Transverse colon (tissue), 4 donors: Measurements from ENCODE around the gene PSAP. TPM values are rescaled to one million over a fixed set of nuclear protein-coding genes. Genes with fewer than 3 reads are reported as not detected.

Source experiments
- DNase-seq: peaks from one replicate; pipeline ENCODE4 v3.0.0-alpha.2; 2019
- H3K27ac ChIP-seq, 4 donors: fragments of 200-600 bp; sonication (generic); 2 replicates each; pipeline ENCODE4 v1.5.1; 2016 to 2018; ENCODE audit warnings: inconsistent platforms in 4 of 4
- H3K27me3 ChIP-seq: fragments of 200-600 bp; sonication (generic); 2 replicates; pipeline ENCODE4 v1.5.1; 2017; ENCODE audit warnings: inconsistent platforms
- H3K36me3 ChIP-seq, 4 donors: fragments of 200-600 bp; sonication (generic); 2 replicates each; pipeline ENCODE4 v1.5.1; 2017 to 2019; ENCODE audit warnings: inconsistent platforms in 4 of 4
- H3K4me1 ChIP-seq, 4 donors: fragments of 200-600 bp; sonication (generic); 2 replicates each; pipeline ENCODE4 v1.5.1; 2017 to 2020; ENCODE audit warnings: inconsistent platforms in 4 of 4
- H3K4me3 ChIP-seq, 4 donors: fragments of 200-600 bp; sonication (generic); 1 replicate in 1 of 4; 2 replicates in 3 of 4; pipeline versions ENCODE4 v1.5.1 to v1.6.1; 2017 to 2019; ENCODE audit warnings: inconsistent platforms in 4 of 4
- H3K9me3 ChIP-seq, 2 donors: fragments of 200-600 bp; sonication (generic); 2 replicates each; pipeline ENCODE4 v1.5.1; 2017 to 2019; ENCODE audit warnings: inconsistent platforms in 2 of 2
- EP300 ChIP-seq: sonication (generic); formaldehyde crosslinking; IDR thresholded peaks from one replicate; pipeline ENCODE4 v1.6.1; 2017; ENCODE audit warnings: antibody characterized with exemption, low read depth
- POLR2A ChIP-seq: fragments of 450-650 bp; IDR thresholded peaks from one replicate; pipeline ENCODE4 v1.6.1; 2016; ENCODE audit warnings: antibody characterized with exemption, mild to moderate bottlenecking, moderate library complexity
- POLR2AphosphoS5 ChIP-seq, 3 donors: sonication (generic); formaldehyde crosslinking; IDR thresholded peaks; one replicate each; pipeline ENCODE4 v1.6.1; 2016; ENCODE audit warnings: antibody characterized with exemption in 3 of 3
- WGBS, 2 donors: methylation state at CpG; one replicate each; pipeline ENCODE4 v1.1.5; 2018; ENCODE audit warnings: low coverage in 1 of 2; 5-methylcytosine and 5-hydroxymethylcytosine counted together
- in situ Hi-C, 4 donors: fragments of 200-750 bp; cut with MboI; loops; one replicate each; pipeline versions ENCODE4 v1.15.0 to v1.15.1; 2017; ENCODE audit warnings: low sequenced_read_pairs in 3 of 4, low pct_ligation_motif_present in 1 of 4, low pct_unique_long_range_greater_than_20kb in 1 of 4
- intact Hi-C: fragments of 100-400 bp; cut with DNase I; formaldehyde crosslinking; loops from one replicate; pipeline ENCODE4 v1.15.1; 2023; ENCODE audit warnings: low total_unique reads
- total RNA-seq, 4 donors: library from RNA; depleted of rRNA; stranded (reverse); fragments of >200 nt; gene quantifications; one replicate each; pipeline ENCODE4 v1.1.0, GENCODE V29; 2016
- TF ChIP-seq, protein P1 (sequence below), 5 experiments: fragments of 200-600 bp in 3 of 5; fragments of 450-650 bp in 2 of 5; sonication (generic) in 3 of 5; IDR thresholded peaks; 1 replicate in 2 of 5; 2 replicates in 3 of 5; pipeline ENCODE4 v1.5.1; 2016 to 2017; ENCODE audit warnings: antibody characterized with exemption in 5 of 5, inconsistent platforms in 3 of 5, mild to moderate bottlenecking in 2 of 5, moderate library complexity in 1 of 5

Gene PSAP
- total RNA-seq, 4 donors from 2014 or later: 383 to 667 (median 478) TPM

DNA sequence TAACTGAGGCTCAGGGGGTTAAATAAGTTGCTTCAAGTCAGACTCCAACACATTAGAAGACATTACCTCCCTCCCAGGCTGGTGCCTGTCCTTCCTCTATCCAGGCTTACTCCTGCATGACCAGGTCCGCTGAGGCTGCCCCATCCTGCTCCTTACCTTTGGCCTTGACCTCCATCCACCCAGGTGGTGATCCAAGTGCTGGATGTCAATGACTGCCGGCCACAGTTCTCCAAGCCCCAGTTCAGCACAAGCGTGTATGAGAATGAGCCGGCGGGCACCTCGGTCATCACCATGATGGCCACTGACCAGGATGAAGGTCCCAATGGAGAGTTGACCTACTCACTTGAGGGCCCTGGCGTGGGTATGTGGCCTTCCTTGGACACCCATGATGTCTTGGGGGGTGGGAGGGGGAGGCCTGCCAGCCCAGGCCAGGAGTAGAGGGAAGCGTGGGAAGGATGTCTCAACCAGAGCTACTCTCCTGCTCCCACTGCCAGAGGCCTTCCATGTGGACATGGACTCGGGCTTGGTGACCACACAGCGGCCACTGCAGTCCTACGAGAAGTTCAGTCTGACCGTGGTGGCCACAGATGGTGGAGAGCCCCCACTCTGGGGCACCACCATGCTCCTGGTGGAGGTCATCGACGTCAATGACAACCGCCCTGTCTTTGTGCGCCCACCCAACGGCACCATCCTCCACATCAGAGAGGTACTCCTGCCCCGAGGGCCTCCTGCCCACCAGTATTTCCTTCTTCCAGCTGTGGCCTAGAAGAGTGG, 48.1 kb downstream of the PSAP start:
- no peaks in the 10 kb centered on the region for H3K27me3 ChIP-seq
- no peaks in the 10 kb centered on the region for H3K36me3 ChIP-seq
- no peak for DNase-seq
- no peaks in the 10 kb centered on the region for H3K9me3 ChIP-seq
- H3K4me1 ChIP-seq: peaks cover 0 to 19% (median 0%) of the 10 kb centered on the region in 4 donors
- intact Hi-C loops (loop anchor here (10.0 kb wide), 1 partner anchor 108 kb away; no protein-coding TSS in a partner anchor), in situ Hi-C loops (loop anchor here (25.0 kb wide), 3 partner anchors 91 to 491 kb away; partner anchors contain the start of genes CDH23 (in 3 of the 4), C10orf105 (in 1 of the 4) and SLC29A3 (in 1 of the 4))
- H3K4me3 ChIP-seq: no peak overlapping the region
- WGBS, 2 donors: 80 to 94% methylated on average over 9 to 17 of the region's 18 CpGs
- no peak overlapping the region for H3K27ac ChIP-seq
- TF ChIP-seq EP300: no peak
- TF ChIP-seq POLR2AphosphoS5 (IDR thresholded peaks at IDR 0.05): no peak
- TF ChIP-seq, protein P1, sequence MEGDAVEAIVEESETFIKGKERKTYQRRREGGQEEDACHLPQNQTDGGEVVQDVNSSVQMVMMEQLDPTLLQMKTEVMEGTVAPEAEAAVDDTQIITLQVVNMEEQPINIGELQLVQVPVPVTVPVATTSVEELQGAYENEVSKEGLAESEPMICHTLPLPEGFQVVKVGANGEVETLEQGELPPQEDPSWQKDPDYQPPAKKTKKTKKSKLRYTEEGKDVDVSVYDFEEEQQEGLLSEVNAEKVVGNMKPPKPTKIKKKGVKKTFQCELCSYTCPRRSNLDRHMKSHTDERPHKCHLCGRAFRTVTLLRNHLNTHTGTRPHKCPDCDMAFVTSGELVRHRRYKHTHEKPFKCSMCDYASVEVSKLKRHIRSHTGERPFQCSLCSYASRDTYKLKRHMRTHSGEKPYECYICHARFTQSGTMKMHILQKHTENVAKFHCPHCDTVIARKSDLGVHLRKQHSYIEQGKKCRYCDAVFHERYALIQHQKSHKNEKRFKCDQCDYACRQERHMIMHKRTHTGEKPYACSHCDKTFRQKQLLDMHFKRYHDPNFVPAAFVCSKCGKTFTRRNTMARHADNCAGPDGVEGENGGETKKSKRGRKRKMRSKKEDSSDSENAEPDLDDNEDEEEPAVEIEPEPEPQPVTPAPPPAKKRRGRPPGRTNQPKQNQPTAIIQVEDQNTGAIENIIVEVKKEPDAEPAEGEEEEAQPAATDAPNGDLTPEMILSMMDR (IDR thresholded peaks at IDR 0.05): no peak
- no peak for TF ChIP-seq POLR2A

DNA sequence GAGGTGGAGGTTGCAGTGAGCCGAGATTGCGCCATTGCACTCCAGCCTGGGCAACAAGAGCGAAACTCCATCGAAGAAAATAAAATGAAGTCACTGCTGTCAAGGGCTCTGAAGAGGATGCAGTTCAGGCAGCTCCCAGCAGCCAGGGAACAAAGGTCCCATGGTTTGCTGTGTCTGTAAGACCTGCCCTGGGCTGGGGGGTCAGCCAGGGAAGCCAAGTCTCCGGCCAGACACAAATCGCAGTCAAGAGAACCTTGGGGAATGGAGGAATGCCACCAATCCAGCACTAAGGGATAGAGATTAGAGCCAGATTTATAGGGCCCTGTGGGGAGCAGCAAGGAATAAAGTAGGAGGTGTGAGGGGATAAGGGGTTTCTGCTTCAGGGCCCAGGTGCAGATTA, 48.8 kb downstream of the PSAP start:
- Histone ChIP-seq H3K4me3 (no peak overlapping the region), H3K27me3 (no peaks in the 10 kb centered on the region), H3K27ac (no peak overlapping the region), H3K36me3 (no peaks in the 10 kb centered on the region), H3K4me1 (peaks cover 0 to 19% (median 0%) of the 10 kb centered on the region in 4 donors), H3K9me3 (no peaks in the 10 kb centered on the region)
- in situ Hi-C loops: loop anchor here (25.0 kb wide), 3 partner anchors 90 to 490 kb away; partner anchors contain the start of genes CDH23 (in 3 of the 4), C10orf105 (in 1 of the 4) and SLC29A3 (in 1 of the 4)
- WGBS, 2 donors: 87 to 97% methylated on average over 5 to 6 of the region's 6 CpGs
- TF ChIP-seq POLR2AphosphoS5 (IDR thresholded peaks at IDR 0.05): no peak
- TF ChIP-seq, protein P1 (IDR thresholded peaks at IDR 0.05): no peak
- no peak for TF ChIP-seq EP300
- no peak for TF ChIP-seq POLR2A
- no peak for DNase-seq
- intact Hi-C loops: loop anchor here (10.0 kb wide), 1 partner anchor 107 kb away; no protein-coding TSS in a partner anchor

DNA sequence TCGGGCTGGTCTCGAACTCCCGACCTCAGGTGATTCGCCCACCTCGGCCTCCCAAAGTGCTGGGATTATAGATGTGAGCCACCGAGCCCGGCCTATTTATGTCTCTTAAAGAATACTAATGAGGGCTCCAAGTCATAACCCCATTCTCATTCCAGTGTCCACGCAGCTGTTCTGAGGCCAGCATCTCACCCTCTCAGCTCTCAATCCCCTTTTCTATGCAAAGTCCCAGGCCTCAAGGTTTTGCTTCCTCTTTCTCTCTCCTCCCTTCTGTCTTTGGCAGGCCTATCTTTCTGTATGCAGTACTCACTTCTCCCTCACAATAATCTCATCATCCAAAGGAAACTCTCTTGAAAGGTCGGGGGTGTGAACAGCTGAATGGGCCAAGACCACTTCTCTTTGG, 49.7 kb downstream of the PSAP start:
- TF ChIP-seq EP300 (no peak), POLR2AphosphoS5 (IDR thresholded peaks at IDR 0.05) (no peak), POLR2A (no peak)
- TF ChIP-seq, protein P1 (IDR thresholded peaks at IDR 0.05): no peak
- intact Hi-C loops (loop anchor here (10.0 kb wide), 1 partner anchor 107 kb away; no protein-coding TSS in a partner anchor), in situ Hi-C loops (loop anchor here (25.0 kb wide), 3 partner anchors 89 to 489 kb away; partner anchors contain the start of genes CDH23 (in 3 of the 4), C10orf105 (in 1 of the 4) and SLC29A3 (in 1 of the 4))
- H3K4me1 ChIP-seq: peaks cover 0 to 13% (median 0%) of the 10 kb centered on the region in 4 donors
- no peak overlapping the region for H3K4me3 ChIP-seq
- H3K9me3 ChIP-seq: no peaks in the 10 kb centered on the region
- 82 to 92% methylated on average over 4 to 9 of the region's 9 CpGs for WGBS, 2 donors
- DNase-seq: no peak
- H3K36me3 ChIP-seq: no peaks in the 10 kb centered on the region
- no peak overlapping the region for H3K27ac ChIP-seq
- H3K27me3 ChIP-seq: no peaks in the 10 kb centered on the region
